ENCODE measurements around the gene MLXIPL.

GRCh38 chr7:73578342-73579128 lies 45.8 kb downstream of the MLXIPL start, which contains the start of gene TBL2:
- TF ChIP-seq CTCF (IDR thresholded peaks at IDR 0.05; ENCODE audit: poor library complexity, severe bottlenecking) (peak; percentile 42), SMC3 (conservative IDR thresholded peaks at IDR 0.05; ENCODE audit: poor library complexity) (no peak), MXI1 (conservative IDR thresholded peaks at IDR 0.05; ENCODE audit: poor library complexity, severe bottlenecking) (peak; percentile 91)

Measured in neural cell (in vitro differentiated cells).